Measurements from ENCODE around the gene RIOX2.

The RIOX2 gene

DNA sequence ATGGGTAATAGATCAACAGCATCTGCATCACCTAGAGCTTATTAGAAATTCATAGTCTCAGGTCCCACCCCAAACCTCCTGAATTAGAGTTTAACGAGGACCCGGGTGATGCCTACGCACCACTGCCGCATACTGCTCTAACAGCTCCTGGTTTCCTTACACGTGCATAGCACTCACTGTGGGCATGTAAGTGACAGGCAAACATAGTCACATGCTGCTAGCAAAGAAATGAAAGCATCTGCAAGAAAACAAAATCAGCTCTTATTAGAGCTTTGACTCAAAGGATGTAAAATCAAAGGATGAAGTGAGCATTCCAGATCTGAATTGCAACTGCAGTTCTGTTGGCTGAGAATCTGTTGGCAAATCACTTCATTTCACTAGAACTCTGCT is 19.1 kb upstream of the RIOX2 start:
- no peaks in the 10 kb centered on the region for H3K36me3 ChIP-seq
- H3K4me1 ChIP-seq, result peaks cover 14% of the 10 kb centered on the region
- no peak overlapping the region for H3K9ac ChIP-seq
- no peak overlapping the region for H3K4me2 ChIP-seq
- H3K4me3 ChIP-seq, result no peak overlapping the region
- no peak for TF ChIP-seq Cebpa-rat (IDR thresholded peaks at IDR 0.05)
- no peaks in the 10 kb centered on the region for H3K27me3 ChIP-seq
- H4K20me1 ChIP-seq, result no peaks in the 10 kb centered on the region
- no peaks in the 10 kb centered on the region for H3K9me3 ChIP-seq
- no peak overlapping the region for H3K27ac ChIP-seq

DNA sequence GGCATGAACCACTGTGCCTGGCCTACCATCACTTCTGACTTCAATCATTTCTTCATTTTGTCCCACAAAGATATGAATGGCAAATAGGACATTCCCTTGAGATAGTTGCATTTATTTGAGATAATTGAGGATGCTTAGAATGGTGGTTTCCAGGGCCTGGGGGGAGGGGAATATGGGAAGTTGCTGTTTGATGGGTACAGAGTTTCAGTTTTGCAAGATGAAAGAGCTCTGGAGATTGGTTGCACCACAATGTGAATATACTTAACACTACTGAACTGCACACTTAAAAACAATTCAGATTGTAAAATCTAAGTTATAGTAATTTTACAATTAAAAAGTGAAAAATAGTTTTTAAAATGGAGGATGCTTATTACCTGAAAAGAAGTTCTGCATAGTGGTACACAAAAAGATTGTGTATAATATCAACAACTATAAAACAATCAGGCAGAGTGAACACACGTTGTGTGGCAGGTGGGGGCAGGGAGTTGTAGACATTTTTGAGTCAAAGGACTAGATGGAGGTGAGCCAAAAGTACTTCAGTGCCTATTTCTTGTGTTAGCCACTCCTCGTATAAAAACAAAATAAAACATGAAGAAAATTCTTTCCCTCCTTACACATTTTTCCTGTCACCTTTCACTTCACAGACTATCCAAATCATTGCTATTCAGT is 18.5 kb upstream of the RIOX2 start:
- no peak overlapping the region for H3K27ac ChIP-seq
- H3K4me2 ChIP-seq, result peak overlapping the region; percentile 9; the same call in 1 of the 2 replicates
- H4K20me1 ChIP-seq, result no peaks in the 10 kb centered on the region
- no peak overlapping the region for H3K9ac ChIP-seq
- H3K4me1 ChIP-seq, result peaks cover 14% of the 10 kb centered on the region
- no peak overlapping the region for H3K4me3 ChIP-seq
- H3K27me3 ChIP-seq, result no peaks in the 10 kb centered on the region
- TF ChIP-seq Cebpa-rat (IDR thresholded peaks at IDR 0.05), result no peak
- no peaks in the 10 kb centered on the region for H3K9me3 ChIP-seq
- H3K36me3 ChIP-seq, result no peaks in the 10 kb centered on the region

DNA sequence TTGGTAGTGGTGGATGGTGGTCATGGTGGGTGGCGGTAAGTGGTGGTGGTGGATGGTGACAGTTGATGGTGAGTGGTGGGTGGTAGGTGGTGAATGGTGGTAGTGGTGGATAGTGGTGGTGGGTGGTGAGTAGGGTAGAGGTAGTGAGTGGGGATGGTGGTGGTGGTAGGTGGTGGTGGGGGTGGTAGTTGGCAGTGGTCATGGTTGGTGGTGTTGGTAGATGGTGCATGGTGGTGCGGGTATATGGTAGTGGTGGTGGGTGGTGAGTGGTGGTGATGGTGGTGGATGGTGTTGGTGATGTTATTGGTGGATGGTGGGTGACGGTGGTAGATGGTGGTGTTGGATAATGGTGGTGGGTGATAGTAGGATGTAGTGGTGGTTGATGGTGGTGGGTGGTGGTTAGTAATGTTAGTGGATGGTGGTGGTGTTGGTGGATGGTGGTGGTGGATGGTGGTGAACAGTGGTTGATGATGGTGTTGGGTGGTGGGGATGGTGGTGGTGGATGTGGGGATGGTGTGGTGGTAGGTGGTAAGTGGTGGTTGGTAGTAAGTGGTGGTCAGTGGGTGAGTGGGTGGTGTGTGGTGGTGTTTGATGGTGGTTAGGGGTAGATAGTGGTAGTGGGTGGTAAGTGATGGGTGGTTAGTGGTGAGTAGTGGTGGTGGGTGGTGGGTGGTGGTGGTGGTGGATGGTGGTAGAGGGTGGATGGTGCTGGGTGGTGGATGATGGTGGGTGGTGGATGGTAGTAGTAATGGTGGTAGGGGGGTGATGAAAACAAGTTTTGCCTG is 16.7 kb upstream of the RIOX2 start:
- no peaks in the 10 kb centered on the region for H3K9me3 ChIP-seq
- peaks cover 14% of the 10 kb centered on the region for H3K4me1 ChIP-seq
- no peak overlapping the region for H3K4me2 ChIP-seq
- H4K20me1 ChIP-seq, result no peaks in the 10 kb centered on the region
- H3K9ac ChIP-seq, result no peak overlapping the region
- TF ChIP-seq Cebpa-rat (IDR thresholded peaks at IDR 0.05), result no peak
- no peak overlapping the region for H3K4me3 ChIP-seq
- H3K27me3 ChIP-seq, result no peaks in the 10 kb centered on the region
- no peak overlapping the region for H3K27ac ChIP-seq
- H3K36me3 ChIP-seq, result no peaks in the 10 kb centered on the region

DNA sequence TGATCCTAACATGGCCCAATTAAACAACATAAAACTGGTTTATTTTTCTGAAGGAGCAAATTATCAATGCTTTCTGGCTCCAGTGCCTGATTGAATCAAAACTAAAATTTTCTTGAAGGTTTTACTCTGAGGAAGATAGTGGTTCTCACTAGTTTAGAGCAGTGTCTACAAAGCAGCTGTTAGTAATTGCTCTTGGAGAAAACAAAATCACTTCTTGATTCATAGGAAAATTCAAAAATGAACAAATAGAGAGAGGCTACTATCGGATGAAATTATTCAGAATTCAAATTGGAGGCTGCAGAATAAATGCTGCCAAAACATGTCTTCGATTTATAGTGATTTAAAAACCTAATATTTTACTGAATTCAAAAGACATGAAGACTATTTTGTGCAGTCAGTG is 15.1 kb upstream of the RIOX2 start:
- no peak for TF ChIP-seq Cebpa-rat (IDR thresholded peaks at IDR 0.05)
- peaks cover 9% of the 10 kb centered on the region for H3K4me1 ChIP-seq
- H3K9me3 ChIP-seq, result no peaks in the 10 kb centered on the region
- no peak overlapping the region for H3K4me3 ChIP-seq
- H3K27me3 ChIP-seq, result no peaks in the 10 kb centered on the region
- H3K27ac ChIP-seq, result no peak overlapping the region
- H4K20me1 ChIP-seq, result no peaks in the 10 kb centered on the region
- H3K36me3 ChIP-seq, result no peaks in the 10 kb centered on the region
- H3K9ac ChIP-seq, result no peak overlapping the region
- H3K4me2 ChIP-seq, result no peak overlapping the region

DNA sequence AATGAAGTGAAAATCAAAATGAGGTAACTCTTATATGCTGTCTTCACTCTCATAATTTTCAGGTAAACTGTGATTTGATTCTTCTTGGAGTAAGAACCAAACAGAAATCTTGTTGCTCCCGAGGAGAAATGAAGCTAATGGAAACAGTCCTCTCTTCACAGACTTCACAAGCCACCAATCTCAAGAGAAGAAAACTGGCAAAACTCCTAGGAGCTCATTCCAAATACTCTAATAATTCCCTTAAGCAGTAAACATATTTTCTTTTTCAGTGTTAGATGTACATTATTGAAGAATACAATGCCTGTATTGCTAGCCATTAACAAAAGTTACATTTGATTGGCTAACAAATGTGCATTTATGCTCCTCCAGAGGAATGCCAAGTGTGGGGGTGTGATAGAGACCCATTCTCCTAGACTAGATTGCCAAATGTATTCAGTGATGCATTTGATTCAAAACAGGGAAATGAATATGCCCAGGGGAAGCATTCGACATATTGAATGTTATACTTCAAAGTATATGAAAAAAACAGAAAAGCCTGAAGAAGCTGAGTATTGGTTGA is 11.8 kb upstream of the RIOX2 start:
- no peak overlapping the region for H3K4me2 ChIP-seq
- TF ChIP-seq Cebpa-rat (IDR thresholded peaks at IDR 0.05), result no peak
- no peaks in the 10 kb centered on the region for H3K9me3 ChIP-seq
- H3K36me3 ChIP-seq, result no peaks in the 10 kb centered on the region
- H3K4me3 ChIP-seq, result no peak overlapping the region
- no peaks in the 10 kb centered on the region for H4K20me1 ChIP-seq
- H3K9ac ChIP-seq, result no peak overlapping the region
- H3K27ac ChIP-seq, result no peak overlapping the region
- H3K27me3 ChIP-seq, result no peaks in the 10 kb centered on the region
- peaks cover 10% of the 10 kb centered on the region for H3K4me1 ChIP-seq

DNA sequence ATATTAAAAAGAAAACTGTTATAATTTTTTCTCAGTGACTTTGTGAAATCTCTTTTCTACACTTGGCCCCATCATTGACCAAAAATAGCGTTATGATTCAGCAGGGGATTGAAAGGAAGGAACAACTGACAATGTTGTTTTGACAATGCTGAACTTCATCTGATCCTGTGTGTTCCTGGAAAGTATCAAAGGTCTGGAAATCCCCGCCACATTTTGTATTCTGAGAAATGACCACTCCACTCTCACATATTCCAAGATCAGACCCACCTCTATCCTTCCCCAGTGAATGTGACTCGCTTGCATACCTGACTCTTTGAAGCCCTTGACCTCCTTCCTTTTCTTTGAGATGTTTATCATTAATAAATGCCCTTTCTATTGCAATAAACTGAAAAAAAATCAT is 9.7 kb upstream of the RIOX2 start:
- no peak overlapping the region for H3K9ac ChIP-seq
- H3K27ac ChIP-seq, result no peak overlapping the region
- no peaks in the 10 kb centered on the region for H3K9me3 ChIP-seq
- H3K4me2 ChIP-seq, result peak overlapping the region; percentile 33
- peaks cover 10% of the 10 kb centered on the region for H3K4me1 ChIP-seq
- H3K27me3 ChIP-seq, result no peaks in the 10 kb centered on the region
- H3K4me3 ChIP-seq, result no peak overlapping the region
- no peaks in the 10 kb centered on the region for H3K36me3 ChIP-seq
- no peaks in the 10 kb centered on the region for H4K20me1 ChIP-seq
- no peak for TF ChIP-seq Cebpa-rat (IDR thresholded peaks at IDR 0.05)

DNA sequence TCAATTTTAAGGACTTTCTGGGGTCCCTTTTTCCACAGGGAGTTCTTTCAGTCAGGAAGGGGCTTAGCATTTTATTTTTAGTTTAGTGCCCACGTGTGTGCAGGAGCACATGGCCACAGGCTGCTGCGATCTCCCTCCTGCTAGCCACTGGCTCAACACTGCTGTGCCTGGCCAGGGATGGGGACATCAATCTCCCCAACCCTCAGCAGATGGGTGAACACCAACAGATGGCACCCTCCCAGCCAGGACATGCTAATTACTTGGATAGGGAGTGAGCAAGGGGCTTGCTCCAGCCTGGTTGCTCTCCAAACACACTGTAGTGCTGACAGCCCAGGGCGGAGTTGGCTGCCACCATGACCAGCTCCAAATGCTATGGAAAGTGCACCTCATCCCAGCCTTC is 7.4 kb upstream of the RIOX2 start:
- Histone ChIP-seq H3K4me1 (peaks cover 16% of the 10 kb centered on the region), H3K9me3 (no peaks in the 10 kb centered on the region), H3K27me3 (no peaks in the 10 kb centered on the region), H3K27ac (no peak overlapping the region), H3K36me3 (no peaks in the 10 kb centered on the region), H3K4me3 (no peak overlapping the region), H3K4me2 (no peak overlapping the region), H4K20me1 (no peaks in the 10 kb centered on the region), H3K9ac (no peak overlapping the region)
- TF ChIP-seq Cebpa-rat (IDR thresholded peaks at IDR 0.05), result no peak

DNA sequence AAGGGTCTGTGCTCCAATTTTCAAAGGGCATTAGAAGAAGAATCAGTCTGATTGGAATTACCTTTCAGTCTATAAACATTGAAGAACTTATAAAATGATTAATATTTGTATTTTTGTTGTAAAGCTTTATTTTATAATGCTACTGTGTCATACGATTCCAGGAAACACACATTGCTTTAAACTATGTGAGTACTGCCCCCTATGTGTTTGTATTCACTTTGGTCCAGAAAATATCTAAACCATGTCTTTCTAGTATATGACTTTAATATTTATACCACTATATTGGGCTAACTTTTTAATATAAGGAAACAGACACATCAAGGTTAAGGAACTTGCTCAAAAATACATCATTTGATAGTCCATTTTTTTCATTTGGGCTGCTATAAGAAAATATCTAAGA is 3.2 kb upstream of the RIOX2 start:
- Histone ChIP-seq H3K27me3 (no peaks in the 10 kb centered on the region), H3K4me2 (no peak overlapping the region), H3K36me3 (no peaks in the 10 kb centered on the region), H4K20me1 (no peaks in the 10 kb centered on the region), H3K27ac (no peak overlapping the region), H3K9ac (no peak overlapping the region), H3K4me1 (peaks cover 28% of the 10 kb centered on the region), H3K4me3 (no peak overlapping the region), H3K9me3 (no peaks in the 10 kb centered on the region)
- TF ChIP-seq Cebpa-rat (IDR thresholded peaks at IDR 0.05), result no peak

DNA sequence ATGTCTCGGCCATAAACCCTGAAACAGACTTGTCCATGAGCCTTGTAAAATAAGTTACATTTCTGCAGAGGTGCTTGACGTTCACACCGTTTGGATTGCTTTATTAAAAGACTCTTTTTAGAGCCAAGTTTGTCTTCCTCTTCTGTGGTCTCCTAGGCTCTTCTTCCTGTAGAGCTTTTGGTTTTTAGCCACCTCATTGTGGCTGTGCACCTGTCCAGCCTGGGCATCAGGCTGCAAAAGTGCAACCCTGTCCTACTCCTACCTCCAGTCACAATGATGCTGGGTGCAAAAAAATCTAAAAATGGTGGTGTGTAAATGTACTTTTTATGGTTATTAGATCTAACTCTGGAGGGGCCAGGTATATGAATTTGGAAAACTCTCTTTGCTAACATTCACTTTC is 2.8 kb upstream of the RIOX2 start:
- no peak for TF ChIP-seq Cebpa-rat (IDR thresholded peaks at IDR 0.05)
- H4K20me1 ChIP-seq, result peaks cover under 1% of the 10 kb centered on the region; the same call in 1 of the 2 replicates
- H3K9me3 ChIP-seq, result no peaks in the 10 kb centered on the region
- peak overlapping the region; percentile 31 for H3K4me2 ChIP-seq
- H3K27me3 ChIP-seq, result no peaks in the 10 kb centered on the region
- H3K9ac ChIP-seq, result no peak overlapping the region
- no peaks in the 10 kb centered on the region for H3K36me3 ChIP-seq
- no peak overlapping the region for H3K27ac ChIP-seq
- no peak overlapping the region for H3K4me3 ChIP-seq
- H3K4me1 ChIP-seq, result peaks cover 32% of the 10 kb centered on the region

DNA sequence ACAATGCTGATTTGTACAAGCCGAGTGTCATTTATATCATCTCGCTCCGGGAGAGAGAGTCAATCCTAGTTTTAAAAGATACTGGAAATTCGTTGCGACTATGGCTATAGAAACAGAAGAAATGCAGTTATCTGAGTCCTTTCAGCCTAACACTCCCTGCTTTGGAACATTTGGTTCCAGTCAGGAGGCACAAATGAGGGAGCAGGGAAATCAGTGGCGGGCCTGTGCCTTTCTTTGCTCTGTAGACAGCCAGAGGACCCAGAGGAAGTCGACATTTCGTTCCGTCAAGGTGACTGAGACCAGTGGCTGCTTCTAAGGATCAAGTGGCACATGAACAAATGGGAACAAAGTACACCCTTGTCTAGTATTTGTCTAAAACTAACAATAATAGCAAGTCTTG is 745 bp upstream of the RIOX2 start:
- peak overlapping the region; percentile 74 for H3K9ac ChIP-seq
- H3K27me3 ChIP-seq, result no peaks in the 10 kb centered on the region
- H3K27ac ChIP-seq, result peak overlapping the region; percentile 76
- H3K36me3 ChIP-seq, result no peaks in the 10 kb centered on the region
- peaks cover 45% of the 10 kb centered on the region for H3K4me1 ChIP-seq
- H4K20me1 ChIP-seq, result peaks cover 17% of the 10 kb centered on the region
- H3K4me3 ChIP-seq, result peak overlapping the region; percentile 74
- H3K4me2 ChIP-seq, result peak overlapping the region; percentile 95
- no peaks in the 10 kb centered on the region for H3K9me3 ChIP-seq
- TF ChIP-seq Cebpa-rat (IDR thresholded peaks at IDR 0.05), result no peak
